ENCODE measurements around the gene MEIOC.
"Not testable (repeated sequence)": the region's sequence is repeated elsewhere in the genome, so short reads cannot be mapped to it uniquely, and the experiment has no call there.

The MEIOC gene

GRCh38 chr17:44646280-44646679 is 10.0 kb upstream of the MEIOC start:
- in situ Hi-C loops (cut with MboI; ENCODE audit: low sequenced_read_pairs), result no loop called here

GRCh38 chr17:44647736-44648135 is 8.5 kb upstream of the MEIOC start:
- in situ Hi-C loops (cut with MboI; ENCODE audit: low sequenced_read_pairs), result no loop called here

- in situ Hi-C loops (cut with MboI; ENCODE audit: low sequenced_read_pairs), result no loop called here
Observed at GRCh38 chr17:44648963-44649362, 7.3 kb upstream of the MEIOC start.

- in situ Hi-C loops (cut with MboI; ENCODE audit: low sequenced_read_pairs), result no loop called here
Observed at GRCh38 chr17:44651228-44651627, 5.0 kb upstream of the MEIOC start.

- in situ Hi-C loops (cut with MboI; ENCODE audit: low sequenced_read_pairs), result no loop called here
Observed at GRCh38 chr17:44652727-44653126, 3.5 kb upstream of the MEIOC start.

GRCh38 chr17:44653384-44653783 is 2.9 kb upstream of the MEIOC start:
- in situ Hi-C loops (cut with MboI; ENCODE audit: low sequenced_read_pairs), result no loop called here

GRCh38 chr17:44653954-44654353 is 2.3 kb upstream of the MEIOC start:
- in situ Hi-C loops (cut with MboI; ENCODE audit: low sequenced_read_pairs), result no loop called here

- in situ Hi-C loops (cut with MboI; ENCODE audit: low sequenced_read_pairs), result no loop called here
Observed at GRCh38 chr17:44661835-44662234, 5.6 kb downstream of the MEIOC start.

GRCh38 chr17:44663095-44663494 is 6.8 kb downstream of the MEIOC start:
- in situ Hi-C loops (cut with MboI; ENCODE audit: low sequenced_read_pairs), result no loop called here

GRCh38 chr17:44664867-44665266 is 8.6 kb downstream of the MEIOC start:
- in situ Hi-C loops (cut with MboI; ENCODE audit: low sequenced_read_pairs), result no loop called here

GRCh38 chr17:44666006-44666405 is 9.7 kb downstream of the MEIOC start:
- in situ Hi-C loops (cut with MboI; ENCODE audit: low sequenced_read_pairs), result no loop called here

GRCh38 chr17:44672479-44673093 is 16.3 kb downstream of the MEIOC start:
- in situ Hi-C loops (cut with MboI; ENCODE audit: low sequenced_read_pairs), result no loop called here

- in situ Hi-C loops (cut with MboI; ENCODE audit: low sequenced_read_pairs), result no loop called here
Observed at GRCh38 chr17:44673893-44674292, 17.6 kb downstream of the MEIOC start.

GRCh38 chr17:44677136-44677535 is 20.9 kb downstream of the MEIOC start:
- in situ Hi-C loops (cut with MboI; ENCODE audit: low sequenced_read_pairs), result no loop called here

- in situ Hi-C loops (cut with MboI; ENCODE audit: low sequenced_read_pairs), result not testable (repeated sequence)
Observed at GRCh38 chr17:44683303-44683702, 27.0 kb downstream of the MEIOC start.

- in situ Hi-C loops (cut with MboI; ENCODE audit: low sequenced_read_pairs), result no loop called here
Observed at GRCh38 chr17:44687756-44688155, 31.5 kb downstream of the MEIOC start.

- in situ Hi-C loops (cut with MboI; ENCODE audit: low sequenced_read_pairs), result no loop called here
Observed at GRCh38 chr17:44688200-44688599, 31.9 kb downstream of the MEIOC start.

GRCh38 chr17:44688675-44689476 is 32.6 kb downstream of the MEIOC start:
- in situ Hi-C loops (cut with MboI; ENCODE audit: low sequenced_read_pairs), result no loop called here

GRCh38 chr17:44689477-44690217 is 33.4 kb downstream of the MEIOC start, which contains the start of gene CCDC43:
CCDC43 (minus strand) TSS chr17:44689776; CDS start chr17:44689753, 23 bp downstream.
- in situ Hi-C loops (cut with MboI; ENCODE audit: low sequenced_read_pairs), result no loop called here

- in situ Hi-C loops (cut with MboI; ENCODE audit: low sequenced_read_pairs), result not testable (repeated sequence)
Observed at GRCh38 chr17:44690746-44691306, 34.6 kb downstream of the MEIOC start.

- in situ Hi-C loops (cut with MboI; ENCODE audit: low sequenced_read_pairs), result no loop called here
Observed at GRCh38 chr17:44693609-44694008, 37.3 kb downstream of the MEIOC start.
